Caco-2 (cell line): Measurements from ENCODE around the gene ABHD14A. TPM values are rescaled to one million over a fixed set of nuclear protein-coding genes. Genes with fewer than 3 reads are reported as not detected.

Experiments used
- BruUV-seq: library from RNA; stranded (reverse); fragments of 400-500 nt; replicated peaks from 2 replicates; lab custom pipeline; 2021; lab: Mats Ljungman, UMichigan
- CTCF ChIA-PET: fragments of 300-600 bp; sonication (Branson Sonifier 250); formaldehyde crosslinking; loops from one replicate; lab custom pipeline; 2022; ENCODE audit warnings: antibody characterized with exemption; lab: Charles Lee
- POLR2A ChIA-PET: fragments of 300-600 bp; sonication (Branson Sonifier 250); formaldehyde crosslinking; loops from one replicate; lab custom pipeline; 2022; ENCODE audit warnings: antibody characterized with exemption; lab: Charles Lee
- DNase-seq, 2 experiments: peaks; one replicate each; pipeline versions ENCODE4 v3.0.0 to v3.0.0-alpha.2; 2020 to 2022
- H3K27me3 ChIP-seq: replicated peaks from 2 replicates; pipeline ENCODE4 v1.6.0; 2011; ENCODE audit warnings: low read length; ENCODE audit not compliant: control insufficient read depth, insufficient read depth
- H3K36me3 ChIP-seq: 2 replicates; pipeline ENCODE4 v1.5.1; 2011; ENCODE audit warnings: low read length; ENCODE audit not compliant: control insufficient read depth, insufficient read depth
- H3K4me1 ChIP-seq: fragments of 250-450 bp; sonication (Bioruptor Pico); 2 replicates; pipeline ENCODE4 v1.5.1; 2020; ENCODE audit warnings: mild to moderate bottlenecking
- H3K4me3 ChIP-seq: 2 replicates; pipeline ENCODE4 v1.5.1; 2011; ENCODE audit warnings: low read depth, mild to moderate bottlenecking, control low read depth, low read length
- H3K9me3 ChIP-seq: fragments of 250-450 bp; sonication (Bioruptor Pico); 2 replicates; pipeline ENCODE4 v1.5.1; 2020; ENCODE audit warnings: mild to moderate bottlenecking, moderate library complexity
- H3K27ac Mint-ChIP-seq: one replicate; pipeline ENCODE4 v1.8.0; 2022; ENCODE audit warnings: mixed read lengths; ENCODE audit not compliant: unreplicated experiment
- H3K27me3 Mint-ChIP-seq: one replicate; pipeline ENCODE4 v1.8.0; 2022; ENCODE audit warnings: mixed read lengths; ENCODE audit not compliant: insufficient read depth, unreplicated experiment
- H3K36me3 Mint-ChIP-seq: one replicate; pipeline ENCODE4 v1.8.0; 2022; ENCODE audit warnings: mild to moderate bottlenecking, mixed read lengths; ENCODE audit not compliant: insufficient read depth, unreplicated experiment
- H3K4me1 Mint-ChIP-seq: one replicate; pipeline ENCODE4 v1.8.0; 2022; ENCODE audit warnings: low read depth, mixed read lengths; ENCODE audit not compliant: unreplicated experiment
- H3K4me3 Mint-ChIP-seq: one replicate; pipeline ENCODE4 v1.8.0; 2022; ENCODE audit warnings: mild to moderate bottlenecking, moderate library complexity, mixed read lengths; ENCODE audit not compliant: unreplicated experiment
- H3K9me3 Mint-ChIP-seq: one replicate; pipeline ENCODE4 v1.8.0; 2022; ENCODE audit warnings: mixed read lengths; ENCODE audit not compliant: unreplicated experiment
- intact Hi-C: fragments of 100-400 bp; cut with micrococcal nuclease; formaldehyde crosslinking; loops from one replicate; pipeline ENCODE4 v1.10.0; 2022; ENCODE audit not compliant: unreplicated experiment
- total RNA-seq: library from RNA; stranded (reverse); gene quantifications from 2 replicates; pipeline ENCODE4 v1.2.3, GENCODE V29; 2022
- TF ChIP-seq, protein P1 (sequence below), 2 experiments: fragments of 200-600 bp in 1 of 2; IDR thresholded peaks; 1 replicate in 1 of 2; 2 replicates in 1 of 2; pipeline versions ENCODE4 v1.5.1 to v1.8.0; 2011 to 2022; ENCODE audit warnings: antibody characterized with exemption in 1 of 2, control low read depth in 1 of 2, inconsistent platforms in 1 of 2, low read depth in 1 of 2, low read length in 1 of 2, mild to moderate bottlenecking in 1 of 2, moderate library complexity in 1 of 2; ENCODE audit not compliant: insufficient read depth in 1 of 2, severe bottlenecking in 1 of 2, unreplicated experiment in 1 of 2

Gene ABHD14A
- total RNA-seq, 1 experiment from 2014 or later, result 14.0 TPM

DNA sequence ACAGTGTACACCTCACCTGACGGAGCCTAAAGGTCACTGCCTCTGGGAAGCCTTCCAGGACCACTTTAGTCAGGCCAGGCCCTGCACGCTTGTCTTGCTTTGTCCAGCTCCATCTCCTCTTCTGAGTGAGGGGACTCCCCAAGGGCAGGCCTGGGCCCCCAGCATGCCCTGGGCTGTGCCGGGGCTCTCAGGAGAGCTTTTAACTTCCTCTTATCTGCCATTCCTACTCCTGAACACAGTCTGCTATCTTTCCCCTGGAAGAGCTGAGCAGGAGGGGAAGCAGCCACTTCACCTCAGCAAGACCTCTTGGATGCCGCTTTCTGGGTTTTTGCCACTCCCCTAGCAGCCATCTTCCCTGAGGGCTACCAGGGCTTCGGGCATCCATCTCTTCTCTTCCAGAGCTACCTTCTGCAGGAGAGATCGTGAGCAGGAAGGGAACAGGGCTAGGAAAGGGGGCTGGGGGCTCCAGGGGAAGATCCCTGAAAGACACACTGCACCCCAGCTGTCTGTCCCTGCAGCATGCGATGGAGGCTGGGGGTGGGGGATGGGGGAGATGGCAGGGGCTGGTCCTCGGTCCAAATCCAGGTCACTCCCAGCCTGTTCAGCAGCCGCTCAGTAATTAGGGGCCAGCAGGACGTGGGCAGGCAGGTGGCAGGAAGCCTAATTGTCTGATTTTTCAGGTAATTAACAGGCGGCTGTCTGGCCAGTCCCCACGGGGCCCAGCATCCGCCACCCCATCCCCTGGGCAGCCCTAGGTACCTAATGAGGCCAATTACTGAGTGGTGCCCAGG lies 40.8 kb downstream of the ABHD14A start:
- H3K4me1 ChIP-seq, result no peaks in the 10 kb centered on the region
- POLR2A ChIA-PET, result no interaction called here
- TF ChIP-seq, protein P1, sequence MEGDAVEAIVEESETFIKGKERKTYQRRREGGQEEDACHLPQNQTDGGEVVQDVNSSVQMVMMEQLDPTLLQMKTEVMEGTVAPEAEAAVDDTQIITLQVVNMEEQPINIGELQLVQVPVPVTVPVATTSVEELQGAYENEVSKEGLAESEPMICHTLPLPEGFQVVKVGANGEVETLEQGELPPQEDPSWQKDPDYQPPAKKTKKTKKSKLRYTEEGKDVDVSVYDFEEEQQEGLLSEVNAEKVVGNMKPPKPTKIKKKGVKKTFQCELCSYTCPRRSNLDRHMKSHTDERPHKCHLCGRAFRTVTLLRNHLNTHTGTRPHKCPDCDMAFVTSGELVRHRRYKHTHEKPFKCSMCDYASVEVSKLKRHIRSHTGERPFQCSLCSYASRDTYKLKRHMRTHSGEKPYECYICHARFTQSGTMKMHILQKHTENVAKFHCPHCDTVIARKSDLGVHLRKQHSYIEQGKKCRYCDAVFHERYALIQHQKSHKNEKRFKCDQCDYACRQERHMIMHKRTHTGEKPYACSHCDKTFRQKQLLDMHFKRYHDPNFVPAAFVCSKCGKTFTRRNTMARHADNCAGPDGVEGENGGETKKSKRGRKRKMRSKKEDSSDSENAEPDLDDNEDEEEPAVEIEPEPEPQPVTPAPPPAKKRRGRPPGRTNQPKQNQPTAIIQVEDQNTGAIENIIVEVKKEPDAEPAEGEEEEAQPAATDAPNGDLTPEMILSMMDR (IDR thresholded peaks at IDR 0.05; ENCODE audit: insufficient read depth in 1 of 2, low read depth in 1 of 2, low read length in 1 of 2, severe bottlenecking in 1 of 2, unreplicated experiment in 1 of 2), result no peak
- DNase-seq, result no peak
- no peaks in the 10 kb centered on the region for H3K9me3 ChIP-seq
- H3K27me3 Mint-ChIP-seq, result no peaks in the 10 kb centered on the region
- no peaks in the 10 kb centered on the region for H3K9me3 Mint-ChIP-seq
- CTCF ChIA-PET, result interaction anchor here (2.0 kb wide), 1 partner anchor 18 kb away, joined by 4 read pairs; no protein-coding TSS in a partner anchor
- no TSS peak for BruUV-seq
- H3K4me3 ChIP-seq, result no peak overlapping the region
- H3K36me3 Mint-ChIP-seq, result no peaks in the 10 kb centered on the region
- H3K27me3 ChIP-seq, result no peaks in the 10 kb centered on the region
- intact Hi-C loops, result no loop called here
- H3K27ac Mint-ChIP-seq, result no peak overlapping the region
- no peaks in the 10 kb centered on the region for H3K4me1 Mint-ChIP-seq
- no peak overlapping the region for H3K4me3 Mint-ChIP-seq
- no peaks in the 10 kb centered on the region for H3K36me3 ChIP-seq

DNA sequence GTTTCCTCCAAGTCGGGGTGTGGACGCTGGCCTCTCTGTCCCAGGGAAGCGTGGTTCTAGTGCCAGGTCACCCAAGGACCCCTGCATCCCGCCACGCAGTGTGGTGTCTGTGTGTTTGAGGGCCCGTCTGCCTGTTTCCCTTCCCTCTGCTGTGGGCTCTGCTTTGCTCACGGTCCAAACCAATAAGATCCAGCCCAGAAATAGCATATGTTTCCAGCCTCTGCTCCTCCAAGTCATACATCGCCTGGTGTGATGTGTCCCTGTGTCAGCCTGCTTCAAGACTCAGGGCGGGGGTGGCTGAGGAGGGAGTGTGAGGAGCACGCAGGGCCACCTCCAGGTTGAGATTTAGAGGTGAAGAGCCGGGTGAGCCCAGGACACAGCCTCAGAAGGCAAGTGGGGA lies 42.7 kb downstream of the ABHD14A start:
- TF ChIP-seq, protein P1 (IDR thresholded peaks at IDR 0.05; ENCODE audit: insufficient read depth in 1 of 2, low read depth in 1 of 2, low read length in 1 of 2, severe bottlenecking in 1 of 2, unreplicated experiment in 1 of 2), result no peak
- Mint-ChIP-seq H3K36me3 (no peaks in the 10 kb centered on the region), H3K9me3 (no peaks in the 10 kb centered on the region), H3K27me3 (no peaks in the 10 kb centered on the region), H3K4me3 (no peak overlapping the region), H3K4me1 (no peaks in the 10 kb centered on the region), H3K27ac (no peak overlapping the region)
- no peak for DNase-seq
- no peaks in the 10 kb centered on the region for H3K27me3 ChIP-seq
- H3K36me3 ChIP-seq, result no peaks in the 10 kb centered on the region
- H3K9me3 ChIP-seq, result no peaks in the 10 kb centered on the region
- CTCF ChIA-PET, result no interaction called here
- POLR2A ChIA-PET, result no interaction called here
- H3K4me3 ChIP-seq, result no peak overlapping the region
- intact Hi-C loops, result no loop called here
- H3K4me1 ChIP-seq, result no peaks in the 10 kb centered on the region
- no TSS peak for BruUV-seq

DNA sequence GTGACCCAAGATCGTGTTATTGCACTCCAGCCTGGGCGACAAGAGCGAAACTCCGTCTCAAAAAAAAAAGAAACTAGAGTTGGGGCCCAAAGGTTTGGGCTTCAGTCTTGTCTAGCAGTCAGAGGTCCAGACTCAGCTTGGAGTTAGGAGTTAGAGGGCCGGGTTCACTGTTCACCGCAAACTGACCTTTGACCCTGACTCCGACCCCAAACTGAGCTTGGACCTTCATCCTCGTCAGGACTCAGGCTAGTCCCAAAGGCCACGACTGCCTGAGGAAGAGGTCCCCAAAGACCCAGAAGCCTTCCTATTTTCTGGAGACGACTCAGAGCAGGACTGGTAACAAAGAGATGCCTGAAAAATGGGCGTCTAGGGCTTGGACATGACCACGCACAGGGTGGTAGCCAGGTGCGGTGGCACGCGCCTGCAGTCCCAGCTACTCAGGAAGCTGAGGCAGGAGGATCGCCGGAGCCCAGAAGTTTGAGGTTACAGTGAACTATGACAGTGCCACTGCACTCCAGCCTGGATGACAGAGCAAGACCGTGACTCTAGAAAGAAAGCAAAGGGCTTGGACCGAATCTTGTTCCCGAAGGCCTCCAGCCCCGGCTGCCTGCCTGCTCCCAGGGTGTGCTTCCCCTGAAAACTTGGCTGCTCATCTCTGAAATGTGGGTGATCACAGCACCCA lies 43.6 kb downstream of the ABHD14A start:
- ChIA-PET CTCF (no interaction called here), POLR2A (no interaction called here)
- H3K27me3 ChIP-seq, result no peaks in the 10 kb centered on the region
- Mint-ChIP-seq H3K27me3 (no peaks in the 10 kb centered on the region), H3K27ac (no peak overlapping the region), H3K4me1 (no peaks in the 10 kb centered on the region), H3K4me3 (no peak overlapping the region), H3K36me3 (no peaks in the 10 kb centered on the region), H3K9me3 (no peaks in the 10 kb centered on the region)
- H3K4me3 ChIP-seq, result no peak overlapping the region
- no peaks in the 10 kb centered on the region for H3K4me1 ChIP-seq
- no peaks in the 10 kb centered on the region for H3K9me3 ChIP-seq
- no peak for DNase-seq
- TF ChIP-seq, protein P1 (IDR thresholded peaks at IDR 0.05; ENCODE audit: insufficient read depth in 1 of 2, low read depth in 1 of 2, low read length in 1 of 2, severe bottlenecking in 1 of 2, unreplicated experiment in 1 of 2), result no peak
- intact Hi-C loops, result no loop called here
- H3K36me3 ChIP-seq, result no peaks in the 10 kb centered on the region
- BruUV-seq, result no TSS peak
